LHCN-M2 (cell line): Measurements from ENCODE around the gene ANKRD11. TPM values are rescaled to one million over a fixed set of nuclear protein-coding genes. Genes with fewer than 3 reads are reported as not detected.
"Not testable (repeated sequence)": the region's sequence is repeated elsewhere in the genome, so short reads cannot be mapped to it uniquely, and the experiment has no call there.

Experiments used
- DNase-seq: peaks from one replicate; pipeline ENCODE4 v3.0.0-alpha.2; 2012; ENCODE audit warnings: low read depth
- total RNA-seq: library from RNA; depleted of rRNA; stranded (reverse); fragments of >200 nt; gene quantifications from 2 replicates; pipeline ENCODE4 v1.2.3, GENCODE V29; 2014

Gene ANKRD11
- total RNA-seq, 1 experiment from 2014 or later = 63.4 TPM

DNA sequence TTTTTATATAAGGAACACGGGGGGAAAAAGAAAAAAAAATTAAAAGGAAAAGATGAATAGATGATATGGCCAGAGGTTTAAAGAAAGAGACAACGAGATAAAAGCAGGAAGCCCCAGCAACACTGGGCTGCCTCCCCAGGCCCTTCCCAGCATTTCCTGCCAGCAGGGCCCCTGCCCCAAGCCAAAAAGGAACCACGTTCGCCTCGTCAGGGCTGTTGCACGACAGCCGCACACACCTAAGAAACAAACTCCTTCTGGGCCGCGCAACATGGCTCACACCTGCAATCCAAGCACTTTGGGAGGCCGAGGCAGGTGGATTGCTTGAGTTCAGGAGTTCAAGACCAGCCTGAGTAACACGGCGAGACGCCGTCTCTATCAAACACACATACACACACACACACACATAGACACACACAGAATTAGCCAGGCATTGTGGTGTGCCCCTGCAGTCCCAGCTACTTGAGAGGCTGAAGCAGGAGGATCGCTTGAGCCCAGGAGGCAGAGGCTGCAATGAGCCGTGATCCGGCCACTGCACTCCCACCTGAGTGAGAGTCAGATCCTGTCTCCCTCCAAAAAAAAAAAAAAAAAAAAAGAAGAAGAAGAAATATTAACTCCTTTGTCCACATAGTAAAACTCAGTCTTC is 83.0 kb downstream of the ANKRD11 start:
- DNase-seq = no peak

DNA sequence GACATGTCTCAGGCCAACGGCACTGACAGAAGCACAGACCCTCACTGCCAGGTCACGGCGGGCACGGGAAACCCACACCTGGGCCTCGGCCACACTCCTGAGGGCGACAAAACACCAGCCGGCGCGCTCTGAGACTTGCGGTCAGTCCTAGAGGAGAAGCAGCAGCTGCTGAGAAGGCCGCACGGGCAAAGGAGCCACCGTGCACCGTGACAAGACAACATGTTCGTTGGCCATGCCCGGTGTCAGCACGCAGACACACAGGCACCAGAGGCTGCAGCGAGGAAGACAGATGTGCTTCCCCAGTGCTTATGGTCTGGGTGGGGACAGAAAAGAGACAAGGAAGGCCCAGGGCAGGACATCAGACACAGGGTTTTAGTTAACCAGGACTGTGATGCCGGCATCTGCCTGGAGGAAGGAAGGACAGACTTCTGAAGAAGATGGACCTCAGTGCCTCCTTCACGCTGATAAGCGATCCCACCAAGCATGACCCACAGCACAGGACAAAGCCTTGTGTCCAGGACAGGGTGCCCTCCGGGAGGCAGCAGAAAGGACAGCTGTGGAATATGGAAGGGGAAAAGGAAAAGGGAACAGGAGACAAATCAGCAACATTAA is 84.0 kb downstream of the ANKRD11 start:
- DNase-seq = no peak

DNA sequence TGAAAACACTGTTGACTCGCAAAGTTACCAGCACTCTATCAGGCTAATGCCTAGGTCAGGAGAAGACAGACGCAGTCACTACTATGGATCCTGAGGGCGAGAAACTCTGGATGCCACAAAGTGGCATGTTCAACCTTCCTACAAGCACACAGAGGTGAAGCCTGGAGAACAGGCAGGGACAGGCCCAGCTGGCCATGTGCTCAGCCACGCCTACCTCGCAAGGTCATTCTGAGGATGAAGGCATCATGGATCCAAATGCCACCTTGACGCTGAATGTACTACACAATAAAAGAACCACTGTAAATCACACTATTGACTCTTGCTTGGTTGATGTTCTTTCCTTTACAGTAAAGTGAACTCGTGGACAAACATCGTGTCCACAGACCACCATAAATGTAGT is 85.8 kb downstream of the ANKRD11 start:
- DNase-seq = no peak

GRCh38 chr16:89402962-89403361 is 87.4 kb downstream of the ANKRD11 start:
- no peak for DNase-seq

- no peak for DNase-seq
These were observed 88.5 kb downstream of the ANKRD11 start for GRCh38 chr16:89401641-89402445.

DNA sequence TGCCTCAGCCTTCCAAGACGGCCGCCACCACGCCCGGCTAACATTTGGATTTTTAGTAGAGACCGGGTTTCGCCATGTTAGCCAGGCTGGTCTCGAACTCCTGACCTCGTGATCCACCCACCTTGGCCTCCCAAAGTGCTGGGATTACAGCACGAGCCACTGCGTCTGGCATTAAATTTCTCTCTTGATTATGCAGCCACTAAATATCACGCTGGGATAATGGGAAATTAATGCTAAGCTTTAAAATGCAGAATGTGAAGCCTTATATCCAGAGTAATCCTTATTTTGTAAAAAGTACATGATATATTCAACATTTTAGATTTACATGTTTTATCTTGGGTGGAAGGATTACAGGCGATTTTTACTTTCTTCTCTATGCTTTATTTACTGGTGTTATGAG is 89.2 kb downstream of the ANKRD11 start:
- DNase-seq = no peak

- DNase-seq = no peak
These were observed 89.6 kb downstream of the ANKRD11 start for GRCh38 chr16:89400740-89401139.

GRCh38 chr16:89398924-89399323 is 91.4 kb downstream of the ANKRD11 start:
- no peak for DNase-seq

- DNase-seq = no peak
These were observed 93.0 kb downstream of the ANKRD11 start for GRCh38 chr16:89397331-89397861.

DNA sequence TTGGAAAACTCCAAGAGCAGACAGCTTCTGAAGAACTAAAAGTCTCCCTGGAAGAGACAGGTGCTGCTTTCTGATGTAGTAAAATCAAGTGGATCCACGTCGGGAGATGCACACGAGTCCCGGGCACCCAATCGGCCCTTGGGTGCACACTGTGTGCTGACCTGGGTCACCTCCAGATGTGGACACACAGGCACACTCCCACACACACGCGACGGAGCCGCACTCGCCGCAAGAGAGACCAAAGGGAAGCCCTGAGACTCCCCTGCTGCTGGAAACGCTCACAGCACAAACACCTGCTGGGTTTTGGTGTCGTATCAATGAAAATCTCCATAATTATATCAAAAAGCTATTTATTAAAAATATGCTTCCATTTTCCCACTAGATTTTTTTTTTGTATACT is 94.2 kb downstream of the ANKRD11 start:
- DNase-seq = no peak

DNA sequence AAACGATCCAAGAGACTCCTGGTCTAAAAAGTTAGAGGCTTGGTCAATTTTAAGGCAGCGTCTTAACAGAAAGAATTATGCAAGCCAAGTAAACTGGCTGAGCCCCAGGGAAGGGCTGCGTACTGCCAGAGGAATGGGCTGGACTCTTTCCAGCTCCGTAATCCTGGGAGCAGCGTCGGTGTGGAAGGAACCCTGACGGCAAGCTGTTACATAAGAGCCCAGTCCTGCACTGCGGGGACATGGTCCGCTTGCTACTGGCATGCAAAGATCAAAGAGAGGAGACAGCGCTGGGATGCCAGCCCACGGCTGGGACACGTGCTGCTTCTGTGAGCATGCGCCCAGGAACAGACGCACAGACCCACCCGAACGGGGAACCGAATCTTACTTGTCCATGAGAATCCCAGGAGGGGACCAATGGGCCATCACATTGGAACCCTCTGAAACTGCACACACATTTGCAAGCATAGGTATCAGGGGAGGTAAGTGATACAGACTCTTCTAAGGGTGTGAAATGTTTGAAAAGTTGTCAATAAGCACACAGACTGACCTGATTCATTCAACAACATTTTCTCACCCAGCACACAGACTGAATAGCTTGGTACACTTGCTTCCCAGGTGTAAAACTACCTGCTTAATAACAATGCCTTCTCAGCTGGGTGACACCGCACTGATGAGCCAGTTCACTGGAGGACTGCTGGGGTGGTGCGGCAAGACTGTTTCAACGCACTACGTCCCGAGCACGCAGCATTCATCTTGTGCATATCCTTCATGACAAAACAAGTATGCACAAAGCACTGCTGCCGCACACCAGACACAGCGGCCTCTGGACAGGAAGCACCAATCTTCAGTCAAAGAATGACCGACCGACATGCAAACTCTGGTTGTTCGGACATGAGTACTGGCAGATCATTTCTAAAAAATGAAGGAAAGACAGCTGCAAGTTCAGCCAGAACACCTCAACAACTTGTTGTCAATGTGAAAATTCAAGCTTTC is 94.9 kb downstream of the ANKRD11 start:
- peak; percentile 93 for DNase-seq

DNA sequence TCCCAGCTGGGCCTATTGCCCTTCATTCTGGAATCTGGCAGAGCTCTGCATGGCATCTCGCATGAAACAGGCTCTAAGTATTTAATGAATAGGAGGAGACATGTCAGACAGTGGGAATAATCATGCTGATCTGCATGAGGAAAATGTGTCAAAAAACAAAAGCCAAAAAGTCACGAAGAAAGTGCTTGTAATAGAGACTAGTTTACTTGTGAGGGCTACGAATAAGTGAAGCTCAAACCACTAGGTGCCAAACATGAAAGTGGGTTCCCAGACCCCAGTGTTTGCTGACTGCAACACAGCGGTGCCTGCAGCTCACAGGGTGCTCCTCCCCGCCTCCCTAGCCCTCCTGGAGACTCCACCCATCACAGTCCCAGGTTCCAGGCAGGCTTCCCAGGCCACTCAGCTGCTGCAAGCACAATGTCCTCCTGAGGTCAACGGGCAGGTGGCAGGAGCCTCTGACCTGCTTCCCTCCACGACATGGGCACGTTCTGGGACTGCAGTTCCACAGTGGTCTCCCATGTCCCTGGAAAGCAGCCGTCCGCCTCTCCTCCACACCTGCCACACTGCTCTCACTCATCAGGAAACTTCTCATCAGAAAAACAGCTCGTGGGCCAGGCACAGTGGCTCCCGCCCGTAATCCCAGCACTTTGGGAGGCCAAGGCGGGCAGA is 96.5 kb downstream of the ANKRD11 start:
- DNase-seq = no peak

- no peak for DNase-seq
These were observed 97.3 kb downstream of the ANKRD11 start for GRCh38 chr16:89392881-89393737.

- DNase-seq = not testable (repeated sequence)
These were observed 100.2 kb downstream of the ANKRD11 start for GRCh38 chr16:89390224-89390583.

- DNase-seq = not testable (repeated sequence)
These were observed 100.7 kb downstream of the ANKRD11 start for GRCh38 chr16:89389504-89390223.

DNA sequence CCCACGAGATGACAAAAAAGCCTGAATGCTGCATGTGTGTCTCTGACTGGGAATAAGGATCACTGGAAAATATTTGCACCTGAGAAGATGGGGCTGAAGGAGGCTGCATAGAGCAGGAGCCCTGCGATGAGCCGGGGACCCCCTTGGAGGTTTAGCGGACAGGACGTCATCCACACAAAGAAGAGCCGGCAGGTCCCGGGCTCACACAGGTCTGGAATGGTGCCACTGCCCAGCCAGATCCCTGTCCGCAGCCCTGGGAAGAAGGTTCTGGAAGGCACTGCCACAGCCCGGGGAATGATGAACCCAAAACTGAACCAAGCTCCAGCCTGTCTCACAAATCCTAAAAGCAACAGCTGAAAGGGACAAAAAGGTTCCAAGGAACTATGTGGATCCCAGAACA is 101.8 kb downstream of the ANKRD11 start:
- DNase-seq = no peak

DNA sequence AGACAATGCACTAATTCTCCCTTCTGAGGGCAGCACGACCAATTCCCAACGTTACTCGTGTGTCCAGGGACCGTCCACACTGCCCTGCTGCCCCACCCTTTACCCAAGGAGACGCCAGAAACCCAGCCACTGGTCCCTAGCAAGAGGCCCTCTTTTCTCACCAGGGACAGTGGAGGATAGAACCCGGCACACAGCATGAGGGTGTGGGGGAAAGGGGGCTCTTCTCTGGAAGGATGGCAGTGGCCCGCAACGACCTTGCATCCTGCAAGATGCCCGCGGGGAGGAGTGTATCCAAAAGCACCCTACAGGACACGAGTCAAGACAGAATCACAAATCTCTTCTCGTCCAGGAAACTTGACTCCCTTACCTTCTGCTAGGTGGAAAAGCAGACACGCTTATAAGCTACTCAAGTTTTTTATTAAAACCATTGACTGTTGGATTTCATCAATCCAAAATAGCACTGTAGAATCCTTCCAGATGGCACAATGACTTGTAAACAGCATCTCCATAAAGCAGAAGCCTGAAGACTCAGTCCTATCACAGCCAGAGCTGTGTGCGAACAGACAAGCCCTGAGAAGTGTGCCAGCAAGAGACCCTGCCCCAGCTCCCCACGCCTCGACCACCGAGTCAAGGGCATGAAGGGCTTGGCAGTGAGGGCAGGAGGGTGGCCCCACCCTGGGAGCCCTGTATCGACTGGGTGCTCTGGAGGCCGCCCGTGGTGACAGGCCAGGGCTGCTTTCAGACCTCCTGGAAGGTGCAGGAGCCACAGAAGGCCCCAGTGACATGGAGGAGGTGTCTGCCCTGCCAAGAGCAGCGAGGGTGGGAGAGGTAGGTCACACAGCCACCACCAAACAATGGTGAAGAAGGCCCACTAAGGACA is 103.8 kb downstream of the ANKRD11 start:
- DNase-seq = no peak

DNA sequence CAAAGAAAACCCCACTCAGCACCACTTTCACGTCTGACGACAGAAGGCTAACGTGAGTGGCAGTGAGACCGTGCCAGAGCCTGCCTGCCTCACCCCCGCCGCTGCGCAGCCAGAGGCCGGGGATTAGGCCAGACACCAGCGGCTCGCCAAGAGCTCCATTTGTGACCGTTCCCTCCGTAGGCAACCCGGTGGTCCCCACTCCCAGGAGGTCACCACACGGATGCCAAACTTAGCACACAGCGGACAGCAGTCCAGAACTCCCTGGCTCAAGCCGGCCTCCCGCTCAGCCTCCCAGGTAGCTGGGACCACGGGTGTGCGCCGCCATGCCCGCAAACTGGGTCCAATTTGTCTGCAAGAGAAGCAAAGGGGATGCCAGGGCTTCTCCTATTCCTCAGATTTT is 104.6 kb downstream of the ANKRD11 start:
- no peak for DNase-seq
